HCEC 1CT (cell line): ENCODE measurements around the gene PISD.
A peak's percentile ranks its signal among the peaks of the same experiment; 100 is the strongest.
"Not testable (repeated sequence)": the region's sequence is repeated elsewhere in the genome, so short reads cannot be mapped to it uniquely, and the experiment has no call there.

Experiments
- DNase-seq: peaks from one replicate; pipeline ENCODE4 v3.0.0-alpha.2; 2017

PISD gene

DNA sequence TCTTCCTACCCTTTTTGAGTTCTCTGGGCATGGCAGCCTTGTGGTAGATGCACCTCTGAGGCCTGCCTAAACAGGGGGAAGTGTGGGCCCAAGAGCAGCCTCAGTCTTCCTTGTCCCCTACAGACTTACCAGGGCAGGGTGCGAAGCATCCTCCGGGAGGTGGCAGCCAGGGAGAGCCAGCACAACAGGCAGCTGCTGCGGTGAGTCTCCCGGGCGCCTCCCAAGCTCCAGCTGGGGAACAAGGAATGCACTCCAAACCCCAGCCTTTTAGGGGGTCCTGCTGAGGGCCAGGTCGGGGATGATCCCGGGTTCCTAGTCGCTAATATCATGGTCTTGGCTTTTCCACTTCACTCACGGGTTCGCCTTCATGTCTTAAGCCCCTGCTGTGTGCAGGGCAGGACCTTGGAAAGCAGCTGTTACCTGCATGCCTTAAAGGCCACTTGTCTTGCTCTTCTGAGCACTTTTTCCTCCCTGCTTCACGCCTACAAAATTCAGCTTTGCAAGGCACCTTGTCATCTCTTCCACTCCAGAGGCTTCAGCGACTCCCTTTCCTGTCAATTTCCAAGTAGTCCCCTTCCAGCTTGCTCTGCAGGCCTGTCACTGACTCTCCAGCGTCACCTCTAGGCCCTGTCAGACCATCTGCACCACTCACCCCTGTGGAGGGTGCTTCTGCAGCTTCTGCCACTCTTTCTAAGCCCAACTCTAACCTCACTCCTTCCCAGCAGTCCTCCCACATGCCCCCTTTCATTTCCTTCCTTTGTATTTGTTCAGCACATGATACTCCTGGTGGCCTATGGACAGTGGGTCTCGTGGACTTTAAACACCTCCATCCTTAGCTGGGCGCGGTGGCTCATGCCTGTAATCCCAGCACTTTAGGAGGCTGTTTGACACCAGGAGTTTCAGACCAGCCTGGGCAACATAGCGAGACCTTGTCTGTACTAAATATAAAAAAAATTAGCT is 57.0 kb downstream of the PISD start:
- no peak for DNase-seq

DNA sequence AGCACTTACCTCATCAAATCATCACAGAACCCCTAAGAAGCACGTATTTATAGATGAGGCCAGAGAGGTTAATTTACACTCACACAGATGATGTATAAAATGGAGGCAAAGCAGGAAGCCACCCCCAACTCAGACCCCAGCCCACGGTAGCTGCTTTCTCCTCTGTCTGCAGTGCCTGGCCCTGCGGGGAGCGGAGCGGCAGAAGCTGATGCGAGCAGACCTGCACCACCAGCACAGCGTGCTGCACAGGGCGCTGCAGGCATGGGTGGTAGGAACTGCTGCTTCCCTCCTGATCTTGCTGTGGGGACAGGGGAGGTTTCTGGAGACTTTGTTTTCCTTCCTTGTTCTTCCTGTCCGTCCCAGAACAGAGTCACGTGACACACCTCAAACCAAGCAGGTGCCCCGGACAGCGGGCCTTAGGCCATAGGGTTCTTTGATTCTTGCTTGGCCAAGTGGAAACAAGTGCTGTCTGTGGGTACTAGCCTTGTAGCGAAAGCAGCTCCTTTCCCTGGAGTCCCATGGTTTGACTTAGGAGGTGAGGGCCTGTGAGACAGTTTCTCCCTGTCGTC is 57.8 kb downstream of the PISD start:
- no peak for DNase-seq

DNA sequence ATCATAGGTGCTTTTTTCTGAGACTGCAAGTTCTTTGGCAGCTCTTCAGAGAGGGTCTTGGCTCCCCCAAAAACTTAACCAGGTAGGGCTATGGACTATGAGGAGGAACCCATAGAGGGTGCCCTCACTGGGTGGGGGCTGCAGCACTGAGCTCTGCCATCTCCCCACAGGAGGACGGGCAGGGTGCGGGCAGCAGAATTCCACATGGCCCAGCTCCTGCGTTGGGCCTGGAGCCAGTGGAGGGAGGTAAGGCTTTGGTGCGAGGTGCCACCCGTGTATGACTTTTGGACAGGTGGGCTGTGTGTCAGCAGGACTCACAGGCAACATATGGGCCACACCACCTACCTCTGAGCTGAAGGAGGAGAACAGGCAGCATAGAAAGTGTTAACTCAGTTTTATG is 58.4 kb downstream of the PISD start:
- no peak for DNase-seq

DNA sequence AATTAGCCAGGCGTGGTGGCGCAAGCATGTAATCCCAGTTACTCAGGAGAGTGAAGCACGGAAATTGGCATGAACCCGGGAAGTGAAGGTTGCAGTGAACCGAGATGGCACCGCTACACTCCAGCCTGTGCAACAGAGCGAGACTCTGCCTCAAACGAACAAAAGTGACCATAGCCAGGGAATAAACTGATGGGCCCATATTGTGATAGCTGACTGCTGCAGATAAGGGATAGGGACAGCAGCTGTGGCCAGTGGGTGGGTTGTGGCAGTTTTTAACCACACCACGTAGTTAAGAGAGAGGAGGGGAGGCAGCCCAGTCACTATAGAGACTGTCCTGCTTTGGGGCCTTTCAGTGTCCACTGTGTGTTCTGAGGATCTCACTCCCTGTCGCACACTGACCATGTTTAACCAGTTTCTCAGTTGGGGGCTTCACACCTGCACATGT is 58.9 kb downstream of the PISD start:
- no peak for DNase-seq

DNA sequence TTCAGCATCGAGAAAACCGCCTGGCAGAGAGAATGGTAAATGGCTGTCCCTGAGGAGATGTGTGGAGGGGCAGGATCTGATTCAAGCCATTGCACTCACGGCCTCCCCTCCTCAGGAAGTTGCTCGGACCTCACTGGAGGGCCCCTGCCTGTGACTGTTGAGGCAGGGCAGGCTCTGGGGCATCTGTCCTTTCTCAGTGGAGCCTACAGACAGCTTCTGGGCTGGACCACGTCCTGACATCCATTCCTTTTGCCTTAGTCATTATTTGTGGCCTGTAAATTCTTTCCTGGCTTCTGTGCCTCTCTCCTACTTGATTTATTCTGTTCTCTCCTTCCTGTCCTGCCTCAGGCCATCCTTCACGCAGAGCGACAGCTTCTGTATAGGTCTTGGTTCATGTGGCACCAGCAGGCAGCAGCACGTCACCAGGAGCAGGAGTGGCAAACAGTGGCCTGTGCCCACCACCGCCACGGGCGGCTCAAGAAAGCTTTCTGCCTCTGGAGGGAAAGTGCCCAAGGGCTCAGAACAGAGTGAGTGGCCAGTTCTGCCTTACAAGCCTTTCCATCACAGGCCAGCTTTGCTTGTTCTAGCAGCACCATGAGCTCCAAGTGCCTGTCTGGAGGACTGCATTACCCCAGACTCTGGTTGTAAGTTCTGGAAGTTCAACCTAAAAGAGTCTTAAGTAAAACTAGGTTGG is 59.6 kb downstream of the PISD start:
- peak; percentile 89 for DNase-seq

DNA sequence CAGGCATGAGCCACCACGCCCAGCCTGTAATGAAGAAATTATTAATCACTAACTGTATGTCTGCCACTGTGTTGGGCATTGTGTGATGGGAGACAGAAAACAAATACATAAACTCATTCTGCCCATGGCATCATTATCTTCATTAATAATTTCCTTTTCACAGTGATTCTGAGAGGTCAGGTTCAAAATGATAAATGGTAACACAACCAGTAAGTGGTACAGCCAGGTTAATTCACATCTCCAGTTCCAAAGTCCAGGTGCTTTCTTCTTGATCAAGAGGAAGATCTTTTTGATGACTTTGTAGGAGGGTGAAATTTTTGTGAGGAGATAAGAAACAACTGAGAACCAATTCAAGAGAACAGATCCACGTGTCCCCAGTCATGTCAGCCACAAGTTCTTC is 66.7 kb downstream of the PISD start:
- DNase-seq, result no peak

DNA sequence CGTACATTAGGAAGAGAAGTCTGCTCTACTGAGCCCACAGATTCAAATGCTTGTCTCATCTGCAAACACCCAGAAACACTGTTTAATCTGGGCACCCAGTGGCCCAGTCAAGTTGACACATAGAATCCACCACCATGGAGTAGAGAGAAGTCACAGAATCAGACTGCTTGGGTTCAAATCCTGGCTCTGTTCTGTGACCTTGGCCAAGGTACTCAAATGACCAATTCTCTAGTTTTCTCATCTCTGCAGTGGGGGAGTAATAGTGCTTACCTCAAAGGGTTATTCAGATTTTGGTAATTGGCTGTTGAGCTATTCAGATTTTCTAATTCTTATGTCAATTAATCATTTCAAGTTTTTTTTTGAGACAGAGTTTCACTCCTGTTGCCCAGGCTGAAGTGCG is 71.9 kb downstream of the PISD start:
- DNase-seq, result not testable (repeated sequence)

DNA sequence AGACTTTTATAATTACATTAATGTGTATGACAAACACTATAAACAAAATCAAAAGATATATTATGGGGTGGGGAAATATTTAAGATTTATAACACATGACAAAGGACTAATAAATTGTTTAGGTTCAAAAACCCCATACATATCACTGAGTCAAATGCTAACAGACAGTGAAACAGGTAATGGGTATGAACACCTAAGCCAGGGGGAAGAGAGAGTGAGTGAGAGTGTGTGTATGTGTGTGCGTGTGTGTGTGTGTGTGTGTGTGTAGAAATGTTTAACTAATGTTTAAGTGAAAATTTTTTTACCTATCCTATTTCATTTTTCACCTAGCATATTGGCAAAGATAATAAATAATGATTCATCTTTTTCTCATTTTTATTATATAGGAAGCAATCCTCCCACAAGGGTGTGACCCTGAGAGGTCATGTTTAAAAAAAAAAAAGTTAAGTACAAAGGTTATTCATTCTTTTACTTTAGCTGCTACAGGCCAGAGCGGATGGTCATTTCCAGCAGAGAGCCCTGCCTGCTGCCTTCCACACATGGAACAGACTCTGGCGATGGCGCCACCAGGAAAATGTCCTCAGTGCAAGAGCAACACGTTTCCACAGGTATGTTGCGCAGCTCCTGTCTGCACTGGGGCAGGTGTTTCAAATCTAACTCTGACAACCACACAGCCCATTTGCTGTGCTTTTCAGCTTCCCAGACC is 72.9 kb downstream of the PISD start:
- DNase-seq, result no peak

DNA sequence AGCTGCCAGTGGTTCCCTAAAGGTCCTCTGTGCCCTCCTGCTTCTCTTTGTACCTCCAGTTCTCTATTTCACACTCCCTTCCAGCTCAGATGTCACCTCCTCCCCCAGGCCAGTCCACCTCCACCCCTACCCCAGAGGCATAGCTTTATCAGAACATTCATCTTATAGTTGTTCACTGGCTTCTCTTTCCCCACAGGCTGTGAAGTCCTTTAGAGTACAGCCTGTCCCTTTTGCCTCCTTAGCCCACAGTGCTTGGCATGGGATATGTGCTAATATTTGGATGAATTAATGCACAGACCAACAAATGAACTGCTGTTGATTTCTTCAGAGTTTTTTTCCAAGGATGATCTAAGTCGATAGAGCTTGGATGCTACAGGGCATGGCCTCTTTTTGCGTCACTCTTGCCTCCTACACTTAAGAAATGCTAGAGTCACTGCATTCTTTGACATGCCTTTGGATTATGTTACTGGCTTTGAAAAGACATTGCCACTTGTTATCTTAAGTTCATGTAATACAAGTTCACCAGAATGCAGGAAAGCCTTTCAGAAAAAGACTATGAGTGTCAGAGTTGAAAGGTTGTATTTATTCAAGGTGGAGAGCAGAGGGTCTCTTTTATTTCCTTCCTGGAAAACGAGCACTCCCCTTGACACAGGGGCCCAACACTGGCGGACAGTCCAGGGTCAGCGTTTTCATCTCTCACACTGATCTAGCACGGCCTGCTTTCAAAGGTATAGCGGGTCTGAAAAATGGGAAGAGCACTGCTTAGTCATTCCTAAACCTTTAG is 75.7 kb downstream of the PISD start:
- DNase-seq, result peak; percentile 15

DNA sequence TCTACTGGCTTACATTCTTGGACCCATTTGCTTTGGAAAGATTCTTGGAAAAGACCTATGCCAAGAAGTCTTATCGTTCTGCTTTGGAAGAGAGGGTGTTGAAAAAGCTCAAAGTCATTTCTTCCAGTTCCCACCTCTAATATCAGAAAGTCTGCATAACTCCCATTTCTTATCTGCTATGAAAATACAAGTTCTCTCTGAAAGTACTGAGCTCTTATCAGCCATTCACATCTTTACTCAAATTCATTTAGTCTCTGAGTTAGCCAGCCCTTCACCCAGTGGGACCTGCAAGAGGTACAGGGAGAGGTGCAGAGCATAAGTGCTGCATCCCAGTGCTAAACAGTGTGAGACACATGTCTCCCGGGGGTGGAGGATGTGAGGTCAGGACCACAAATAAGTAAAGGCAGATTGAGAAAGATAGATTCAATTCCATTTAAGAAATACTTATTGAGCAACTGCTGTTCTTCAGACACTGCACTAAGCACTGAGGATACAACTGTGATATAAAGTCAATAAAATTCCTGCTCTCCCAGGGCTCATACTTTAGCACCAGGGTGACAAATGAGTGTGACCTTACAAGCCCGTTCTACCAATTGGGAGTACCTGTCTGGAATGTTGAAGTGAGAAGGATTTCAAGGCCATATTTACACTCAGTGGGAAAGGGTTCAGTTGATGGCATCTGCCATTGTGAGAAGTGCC is 76.7 kb downstream of the PISD start:
- DNase-seq, result peak; percentile 51

DNA sequence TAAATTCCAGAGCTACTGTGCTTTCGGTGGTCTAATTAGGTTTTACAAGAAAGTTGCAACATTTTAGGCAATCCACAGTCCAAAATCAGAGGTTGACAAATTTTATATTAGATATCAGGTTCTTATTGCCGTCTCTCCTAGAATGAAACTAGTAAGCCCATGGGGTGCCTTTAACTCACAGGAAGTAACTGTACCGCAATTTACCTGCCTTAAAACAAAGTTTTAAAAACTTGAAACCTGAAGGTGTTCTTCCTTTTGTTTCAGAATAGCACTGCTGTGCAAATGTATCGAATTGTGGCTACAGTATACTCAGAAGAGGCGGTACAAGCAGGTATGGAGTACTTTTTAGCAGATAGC is 77.2 kb downstream of the PISD start:
- no peak for DNase-seq

DNA sequence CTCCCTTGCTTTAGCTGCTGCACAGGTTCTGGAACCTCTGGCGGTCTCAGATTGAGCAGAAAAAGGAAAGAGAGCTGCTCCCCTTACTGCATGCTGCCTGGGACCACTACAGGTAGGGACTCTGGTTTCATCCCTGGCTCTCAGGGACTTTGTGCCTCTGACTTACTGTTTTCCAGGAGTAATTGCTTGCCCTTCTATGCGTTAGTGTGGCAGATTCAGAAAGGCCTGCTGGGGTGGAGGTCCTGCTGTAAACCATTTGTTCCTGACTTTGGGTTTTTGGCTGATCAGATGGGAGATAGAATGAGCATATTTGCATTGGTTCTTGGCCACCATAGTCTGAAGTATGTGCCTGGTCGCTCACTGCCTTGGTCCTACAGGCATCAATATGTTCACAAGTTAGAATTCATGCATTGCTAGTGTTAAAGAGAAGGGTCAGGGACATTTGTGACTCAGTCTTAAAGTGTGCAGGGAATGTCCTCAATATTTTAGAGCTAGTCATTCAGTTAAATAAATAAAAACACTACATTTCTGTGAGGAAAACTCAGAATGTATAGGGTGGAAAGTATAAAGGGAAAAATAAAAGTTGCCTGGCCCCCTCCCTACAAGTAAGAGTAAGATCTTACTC is 78.0 kb downstream of the PISD start:
- DNase-seq, result peak; percentile 63

DNA sequence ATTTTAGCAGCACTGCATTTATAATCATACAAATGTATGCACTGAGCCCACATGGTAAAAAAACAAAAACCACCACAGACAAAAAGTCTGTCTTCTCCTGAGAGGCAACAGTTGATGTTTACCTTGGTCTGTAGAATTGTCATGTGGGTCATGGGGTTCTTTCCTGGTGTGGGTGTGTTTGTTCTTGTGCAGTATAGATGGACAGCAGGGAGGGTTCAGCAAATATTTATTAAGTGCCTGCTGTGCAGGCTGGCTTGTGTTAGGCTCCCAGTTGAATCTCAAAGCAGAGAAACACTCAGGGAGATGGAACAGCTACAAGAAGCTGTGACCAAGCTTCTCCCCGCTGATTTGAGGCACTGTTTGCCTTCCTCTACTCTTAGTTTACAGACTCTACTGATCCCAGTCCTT is 82.2 kb downstream of the PISD start:
- no peak for DNase-seq

DNA sequence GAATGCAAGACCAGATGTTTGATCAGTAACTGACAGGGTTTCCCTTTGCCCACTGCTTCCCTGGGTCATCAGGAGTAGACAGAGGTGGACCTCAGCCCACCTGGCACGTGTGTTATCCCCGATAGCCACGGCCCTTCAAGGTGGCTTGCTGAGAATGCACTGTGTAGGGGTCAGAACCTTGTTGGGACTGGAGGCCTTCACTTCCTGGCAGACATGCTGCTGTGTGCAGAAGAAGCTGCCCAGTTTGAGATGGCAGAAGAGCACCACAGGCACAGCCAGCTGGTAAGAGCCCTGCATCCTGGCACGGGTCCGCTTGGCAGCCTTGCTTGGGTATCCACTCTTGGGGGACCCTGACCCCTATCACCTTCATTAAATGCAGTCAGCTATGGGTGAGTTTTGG is 83.8 kb downstream of the PISD start:
- no peak for DNase-seq

DNA sequence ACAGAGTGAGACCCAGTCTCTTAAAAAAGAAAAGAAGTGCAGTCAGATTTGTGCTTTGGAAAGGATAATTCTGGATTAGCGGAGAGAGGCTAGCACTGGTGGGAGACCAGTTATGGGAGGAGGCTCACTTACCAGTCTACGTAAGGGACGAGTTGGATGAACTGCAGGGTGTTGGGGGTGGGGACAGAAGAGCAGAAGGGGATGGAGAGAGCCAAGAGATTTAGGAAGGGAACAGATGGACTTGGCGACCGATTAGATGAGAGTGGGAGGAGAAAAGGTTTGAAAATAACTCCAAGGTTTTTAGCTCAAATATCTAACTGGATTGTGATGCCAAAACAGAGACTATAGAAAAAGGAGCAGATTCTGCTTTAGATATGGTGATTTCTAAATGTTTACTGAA is 84.3 kb downstream of the PISD start:
- DNase-seq, result no peak

DNA sequence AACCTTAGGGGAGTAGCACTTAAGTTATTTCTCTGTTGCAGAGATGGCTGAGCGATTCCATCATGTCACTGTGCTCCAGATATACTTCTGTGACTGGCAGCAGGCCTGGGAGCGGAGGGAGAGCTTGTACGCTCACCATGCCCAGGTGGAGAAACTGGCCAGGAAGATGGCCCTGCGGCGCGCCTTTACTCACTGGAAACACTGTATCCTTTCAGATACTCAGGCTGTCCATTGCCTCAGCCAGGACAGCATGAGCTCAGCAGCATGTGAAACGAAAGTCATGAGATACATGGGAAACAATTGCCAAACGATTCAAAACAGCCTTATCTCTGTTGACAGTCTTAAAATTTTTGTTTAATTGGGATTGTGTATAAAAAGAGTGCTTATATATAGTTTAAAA is 86.8 kb downstream of the PISD start:
- DNase-seq, result no peak

DNA sequence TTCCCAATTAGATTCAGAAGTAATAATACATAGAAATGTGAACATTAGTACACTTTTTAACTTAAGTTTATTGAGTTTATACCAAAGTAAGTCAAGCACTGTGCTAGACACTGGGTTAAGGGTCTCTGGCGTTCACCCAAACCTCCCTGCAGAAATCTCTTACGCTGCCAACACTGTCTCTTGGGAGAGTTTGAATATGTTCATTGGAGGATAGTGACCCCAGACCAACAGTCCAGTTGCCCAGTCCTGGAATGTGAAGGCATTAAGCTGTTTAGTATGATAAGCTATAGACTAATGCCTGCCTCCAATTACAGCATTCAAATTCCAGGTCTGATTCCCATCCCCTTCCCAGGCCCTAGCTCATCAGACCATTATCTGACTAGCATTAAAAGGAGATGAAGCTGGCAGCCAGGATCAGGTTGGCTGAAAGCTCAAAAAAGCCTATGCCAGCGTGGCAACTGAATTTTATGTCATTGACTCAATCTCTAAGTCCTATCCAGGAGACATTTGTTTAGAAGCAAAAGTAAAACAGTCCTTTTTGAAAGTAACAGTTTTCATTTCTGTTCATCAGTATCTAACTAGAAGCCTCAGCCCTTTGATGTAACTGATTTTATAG is 87.9 kb downstream of the PISD start:
- DNase-seq, result no peak

DNA sequence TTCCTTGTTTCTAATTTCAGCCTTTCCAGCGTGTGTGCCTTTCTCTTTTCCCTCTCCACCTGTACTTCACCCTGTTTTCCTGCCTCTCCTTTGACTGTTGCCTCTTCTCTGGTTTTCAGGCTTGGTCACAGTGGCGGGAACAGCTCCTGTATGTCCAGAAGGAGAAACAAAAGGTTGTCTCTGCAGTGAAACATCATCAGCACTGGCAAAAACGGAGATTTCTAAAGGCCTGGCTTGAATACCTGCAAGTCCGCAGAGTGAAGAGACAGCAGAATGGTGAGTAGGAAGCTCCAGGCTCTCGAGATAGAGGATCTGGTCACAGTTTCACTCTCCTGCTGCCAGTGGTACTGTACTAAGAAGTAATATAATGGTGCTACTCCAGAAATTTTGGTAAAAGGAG is 89.1 kb downstream of the PISD start:
- DNase-seq, result no peak

DNA sequence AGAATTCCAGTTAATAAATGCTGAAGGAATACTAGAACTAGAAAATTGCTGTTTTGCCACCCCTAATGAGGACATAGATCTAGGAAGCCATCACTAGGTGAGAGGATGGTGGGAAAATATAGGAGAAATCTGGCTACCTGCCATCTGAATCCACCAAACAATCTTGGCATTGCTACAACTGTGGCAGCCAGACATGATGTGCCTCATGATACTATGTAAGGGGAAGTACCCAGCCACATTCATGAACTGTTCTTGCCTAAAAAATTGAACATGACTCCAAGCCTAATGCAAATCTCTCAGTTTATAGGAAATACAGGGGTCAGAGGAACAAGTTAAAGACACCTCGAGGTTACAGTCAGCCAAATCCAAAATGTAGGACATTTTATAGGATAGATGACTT is 92.9 kb downstream of the PISD start:
- no peak for DNase-seq
